ENCODE measurements around the gene NTNG1. TPM values are rescaled to one million over a fixed set of nuclear protein-coding genes. Genes with fewer than 3 reads are reported as not detected.

The NTNG1 gene
- total RNA-seq, 1 donor from 2014 or later = not detected

DNA sequence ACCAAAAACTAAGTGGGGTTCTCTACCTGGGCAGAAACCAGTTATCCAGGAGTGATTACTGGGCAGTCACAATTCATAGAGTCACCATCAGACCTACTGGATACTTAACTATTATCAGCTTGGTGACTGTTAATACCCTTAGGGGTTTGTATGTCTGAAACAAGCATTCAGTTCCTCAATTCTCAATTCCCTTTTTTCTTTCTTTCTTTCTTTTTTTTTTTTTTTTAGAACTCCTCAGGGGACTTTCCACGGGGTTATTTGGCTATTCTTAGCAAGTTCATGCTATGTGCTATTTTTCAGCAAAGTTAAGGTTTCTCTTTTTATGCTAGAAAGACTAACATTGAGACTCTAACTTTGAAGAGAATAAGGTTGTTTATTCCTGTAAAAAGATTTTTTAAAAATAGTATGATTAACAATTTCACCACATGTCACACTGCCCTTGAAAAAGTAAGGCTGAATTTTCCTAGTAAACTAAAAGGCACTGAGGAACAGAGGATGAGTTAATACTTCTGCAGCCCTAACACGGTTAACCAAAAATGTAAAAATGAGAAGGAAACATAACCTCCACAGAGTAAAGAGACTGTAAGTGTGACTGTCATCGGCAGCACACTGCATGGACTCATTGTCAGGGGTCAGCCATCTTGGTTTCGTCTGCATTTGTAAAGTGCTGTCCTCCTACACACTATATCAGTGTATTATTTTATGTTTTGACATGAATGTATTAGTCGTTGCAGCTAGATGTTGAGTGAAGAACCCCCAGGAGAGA is 310.2 kb downstream of the NTNG1 start:
- Histone ChIP-seq H3K4me3 (no peak overlapping the region), H3K4me1 (no peaks in the 10 kb centered on the region), H3K36me3 (no peaks in the 10 kb centered on the region), H3K27me3 (no peaks in the 10 kb centered on the region), H3K27ac (no peak overlapping the region), H3K9me3 (no peaks in the 10 kb centered on the region)
- intact Hi-C loops (cut with DNase I) = no loop called here
- DNase-seq (ENCODE audit: low spot score in 2 of 2) = no peak
- TF ChIP-seq, protein P1, sequence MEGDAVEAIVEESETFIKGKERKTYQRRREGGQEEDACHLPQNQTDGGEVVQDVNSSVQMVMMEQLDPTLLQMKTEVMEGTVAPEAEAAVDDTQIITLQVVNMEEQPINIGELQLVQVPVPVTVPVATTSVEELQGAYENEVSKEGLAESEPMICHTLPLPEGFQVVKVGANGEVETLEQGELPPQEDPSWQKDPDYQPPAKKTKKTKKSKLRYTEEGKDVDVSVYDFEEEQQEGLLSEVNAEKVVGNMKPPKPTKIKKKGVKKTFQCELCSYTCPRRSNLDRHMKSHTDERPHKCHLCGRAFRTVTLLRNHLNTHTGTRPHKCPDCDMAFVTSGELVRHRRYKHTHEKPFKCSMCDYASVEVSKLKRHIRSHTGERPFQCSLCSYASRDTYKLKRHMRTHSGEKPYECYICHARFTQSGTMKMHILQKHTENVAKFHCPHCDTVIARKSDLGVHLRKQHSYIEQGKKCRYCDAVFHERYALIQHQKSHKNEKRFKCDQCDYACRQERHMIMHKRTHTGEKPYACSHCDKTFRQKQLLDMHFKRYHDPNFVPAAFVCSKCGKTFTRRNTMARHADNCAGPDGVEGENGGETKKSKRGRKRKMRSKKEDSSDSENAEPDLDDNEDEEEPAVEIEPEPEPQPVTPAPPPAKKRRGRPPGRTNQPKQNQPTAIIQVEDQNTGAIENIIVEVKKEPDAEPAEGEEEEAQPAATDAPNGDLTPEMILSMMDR (IDR thresholded peaks at IDR 0.05) = no peak

DNA sequence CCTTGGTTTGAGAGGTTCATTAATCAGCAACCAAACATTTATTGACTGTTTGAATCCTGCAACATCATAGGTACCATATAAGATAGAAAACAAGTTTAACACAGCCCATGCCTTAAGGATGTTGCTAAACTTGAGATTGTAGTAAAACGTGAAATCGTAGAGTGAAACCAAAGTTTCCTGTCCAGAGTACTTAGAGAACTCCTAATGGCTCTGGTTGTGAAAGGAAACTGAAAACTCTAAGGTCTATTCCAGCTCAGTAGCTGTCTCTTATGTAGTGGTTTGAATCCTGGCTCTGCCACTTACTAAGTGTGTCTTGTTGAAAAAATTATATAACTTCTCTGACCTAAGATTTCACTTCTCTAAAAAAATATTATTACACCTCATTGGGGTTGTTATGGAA is 310.9 kb downstream of the NTNG1 start:
- no peaks in the 10 kb centered on the region for H3K27me3 ChIP-seq
- no peak overlapping the region for H3K4me3 ChIP-seq
- no peaks in the 10 kb centered on the region for H3K9me3 ChIP-seq
- no peaks in the 10 kb centered on the region for H3K4me1 ChIP-seq
- TF ChIP-seq, protein P1 (IDR thresholded peaks at IDR 0.05) = no peak
- intact Hi-C loops (cut with DNase I) = no loop called here
- H3K27ac ChIP-seq = no peak overlapping the region
- H3K36me3 ChIP-seq = no peaks in the 10 kb centered on the region
- DNase-seq (ENCODE audit: low spot score in 2 of 2) = no peak

DNA sequence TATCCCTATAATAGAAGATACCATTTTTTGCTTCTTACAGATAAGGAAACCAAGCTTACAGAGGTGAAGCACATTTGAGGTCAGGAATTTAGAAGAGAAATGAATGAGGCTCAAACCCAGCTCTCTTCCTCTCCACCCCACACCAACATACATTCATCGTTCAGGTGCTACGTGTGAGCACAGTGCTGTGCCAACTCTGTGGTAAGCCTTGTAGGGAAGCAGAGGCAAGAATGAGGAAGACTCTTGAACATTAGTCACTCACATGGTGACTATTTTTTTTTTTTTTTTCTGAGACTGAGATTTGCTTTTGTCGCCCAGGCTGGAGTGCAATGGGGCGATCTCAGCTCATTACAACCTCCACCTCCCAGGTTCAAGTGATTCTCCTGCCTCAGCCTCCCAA is 314.0 kb downstream of the NTNG1 start:
- Histone ChIP-seq H3K27me3 (no peaks in the 10 kb centered on the region), H3K4me1 (no peaks in the 10 kb centered on the region), H3K36me3 (no peaks in the 10 kb centered on the region), H3K27ac (no peak overlapping the region), H3K4me3 (no peak overlapping the region), H3K9me3 (no peaks in the 10 kb centered on the region)
- DNase-seq (ENCODE audit: low spot score in 2 of 2) = no peak
- intact Hi-C loops (cut with DNase I) = no loop called here
- TF ChIP-seq, protein P1 (IDR thresholded peaks at IDR 0.05) = no peak

DNA sequence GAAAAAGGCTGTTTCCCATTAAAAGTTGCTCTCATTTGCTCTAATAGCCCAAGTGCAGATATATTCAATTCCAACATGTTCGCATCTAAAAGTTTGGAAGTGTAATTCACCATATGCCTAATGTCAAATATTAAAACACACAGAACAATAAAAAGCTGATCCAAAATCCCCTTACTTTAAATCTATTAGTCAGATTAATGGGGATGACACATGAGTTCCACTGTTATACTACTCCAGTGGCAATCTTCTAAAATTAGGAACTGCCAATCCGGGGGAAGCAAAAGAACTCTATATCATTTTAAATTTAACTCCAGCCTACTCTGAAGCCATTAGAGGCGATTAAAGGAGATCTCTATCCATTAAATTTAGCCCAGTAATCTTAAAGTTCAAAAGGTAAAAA is 317.1 kb downstream of the NTNG1 start:
- H3K4me3 ChIP-seq = no peak overlapping the region
- intact Hi-C loops (cut with DNase I) = no loop called here
- H3K36me3 ChIP-seq = no peaks in the 10 kb centered on the region

DNA sequence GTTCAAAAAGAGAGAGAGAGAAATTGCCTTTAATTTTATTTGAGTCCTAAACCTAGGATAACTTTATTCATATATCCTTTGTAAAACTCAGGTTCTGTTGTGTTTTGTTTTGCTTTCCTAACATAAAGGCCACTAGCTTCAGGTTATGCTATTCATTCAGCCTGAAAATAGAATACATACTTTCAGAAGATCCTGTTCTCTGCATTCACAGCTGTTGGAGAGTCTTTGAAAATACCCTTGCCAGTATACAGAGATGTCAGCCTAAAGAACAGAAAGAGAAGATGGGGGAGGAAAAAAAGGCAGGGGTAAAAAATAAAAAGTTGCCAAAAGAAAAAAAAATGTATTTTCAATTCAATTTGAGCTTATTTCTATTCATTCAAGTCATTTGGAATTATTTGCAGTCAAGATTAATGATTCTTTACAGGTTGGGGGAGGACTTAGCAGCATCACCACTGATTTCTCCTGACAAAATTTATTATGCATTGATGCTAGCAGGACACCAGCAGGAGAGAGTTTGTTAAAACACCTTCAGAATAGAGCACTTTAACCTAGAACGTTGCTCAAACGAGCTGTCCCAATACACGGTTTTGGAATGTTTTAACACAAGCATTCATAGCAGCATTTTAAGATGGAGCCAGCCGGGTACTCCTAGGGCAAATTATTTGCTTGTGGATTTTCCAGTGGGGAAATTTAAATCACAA is 318.5 kb downstream of the NTNG1 start:
- Histone ChIP-seq H3K27me3 (no peaks in the 10 kb centered on the region), H3K4me1 (no peaks in the 10 kb centered on the region), H3K27ac (no peak overlapping the region), H3K36me3 (no peaks in the 10 kb centered on the region), H3K4me3 (no peak overlapping the region), H3K9me3 (no peaks in the 10 kb centered on the region)
- DNase-seq (ENCODE audit: low spot score in 2 of 2) = no peak
- intact Hi-C loops (cut with DNase I) = no loop called here
- TF ChIP-seq, protein P1 (IDR thresholded peaks at IDR 0.05) = no peak

More for the DNA sequence above, 317.1 kb downstream of the NTNG1 start:
- H3K4me1 ChIP-seq = no peaks in the 10 kb centered on the region
- TF ChIP-seq, protein P1 (IDR thresholded peaks at IDR 0.05) = no peak
- no peaks in the 10 kb centered on the region for H3K27me3 ChIP-seq
- H3K9me3 ChIP-seq = no peaks in the 10 kb centered on the region
- H3K27ac ChIP-seq = no peak overlapping the region
- DNase-seq (ENCODE audit: low spot score in 2 of 2) = no peak

Measured in ascending aorta (tissue), 2 donors.